ENCODE measurements around the gene CEMIP2. TPM values are rescaled to one million over a fixed set of nuclear protein-coding genes. Genes with fewer than 3 reads are reported as not detected.
A peak's percentile ranks its signal among the peaks of the same experiment; 100 is the strongest.

CEMIP2 gene
- total and polyA plus RNA-seq, 2 donors (not counting 1 experiment from before 2014, with no cell fraction given), result 35.1 to 45.6 TPM

DNA sequence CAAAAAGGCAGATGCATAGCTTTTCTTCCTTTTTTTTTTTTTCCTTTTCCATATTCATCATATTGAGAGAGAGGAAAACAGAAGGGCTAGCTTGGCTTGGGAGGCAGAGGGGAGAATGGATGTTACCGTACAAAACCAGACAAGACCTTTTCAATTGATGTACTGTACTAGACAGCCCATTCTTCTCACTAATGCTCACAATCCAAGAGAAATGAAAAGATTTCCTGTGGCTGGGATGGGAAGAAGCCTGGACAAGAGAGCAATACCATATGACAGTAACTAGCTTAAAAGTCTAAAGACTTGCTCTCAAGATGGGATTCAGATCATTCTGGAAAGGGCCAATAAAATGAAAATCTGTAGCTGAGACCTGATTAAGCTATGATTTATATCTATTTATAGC lies 3.4 kb downstream of the CEMIP2 start:
- Histone ChIP-seq H3K79me2 (ENCODE audit: control insufficient read depth, insufficient read depth, low read length) (peaks cover 61% of the 10 kb centered on the region), H3K36me3 (ENCODE audit: control insufficient read depth, insufficient read depth, low read length) (no peaks in the 10 kb centered on the region), H4K20me1 (ENCODE audit: control insufficient read depth, extremely low read depth, insufficient read depth, low read length) (no peaks in the 10 kb centered on the region), H3K4me2 (ENCODE audit: extremely low read depth, insufficient read depth, low read length) (peak overlapping the region; percentile 51), H2AFZ (ENCODE audit: low read length) (no peak overlapping the region), H3K4me1 (ENCODE audit: control insufficient read depth, extremely low read depth, insufficient read depth, low read length) (peaks cover 21% of the 10 kb centered on the region), H3K4me3 (replicated peaks in 1 of 4; ENCODE audit: control extremely low read depth in 1 of 4, insufficient read depth in 1 of 4, low read depth in 3 of 4, low read length in 4 of 4) (peak overlapping the region in 2 of 4 experiments; percentile 16 to 26), H3K27me3 (ENCODE audit: control insufficient read depth, insufficient read depth, low read length) (no peaks in the 10 kb centered on the region), H3K27ac (ENCODE audit: insufficient read depth, low read length) (no peak overlapping the region), H3K9ac (ENCODE audit: insufficient read depth, low read length) (no peak overlapping the region), H3K9me3 (ENCODE audit: control insufficient read depth, insufficient read depth, low read depth, low read length) (no peaks in the 10 kb centered on the region)
- TF ChIP-seq CTCF (conservative IDR thresholded peaks at IDR 0.05 in 1 of 2, IDR thresholded peaks at IDR 0.05 in 1 of 2; ENCODE audit: low read depth in 1 of 2, low read length in 2 of 2), result no peak
- no peak for TF ChIP-seq EZH2 (IDR thresholded peaks at IDR 0.05; ENCODE audit: low read length, missing control alignments)
- DNase-seq (ENCODE audit: low read depth in 2 of 2), result no peak

GRCh38 chr9:71764463-71764862 lies 3.9 kb downstream of the CEMIP2 start:
- no peak for TF ChIP-seq CTCF (conservative IDR thresholded peaks at IDR 0.05 in 1 of 2, IDR thresholded peaks at IDR 0.05 in 1 of 2; ENCODE audit: low read depth in 1 of 2, low read length in 2 of 2)
- TF ChIP-seq EZH2 (IDR thresholded peaks at IDR 0.05; ENCODE audit: low read length, missing control alignments), result no peak
- Histone ChIP-seq H3K4me2 (ENCODE audit: extremely low read depth, insufficient read depth, low read length) (peak overlapping the region; percentile 66), H3K9me3 (ENCODE audit: control insufficient read depth, insufficient read depth, low read depth, low read length) (no peaks in the 10 kb centered on the region), H3K79me2 (ENCODE audit: control insufficient read depth, insufficient read depth, low read length) (peaks cover 62% of the 10 kb centered on the region), H4K20me1 (ENCODE audit: control insufficient read depth, extremely low read depth, insufficient read depth, low read length) (no peaks in the 10 kb centered on the region), H3K27me3 (ENCODE audit: control insufficient read depth, insufficient read depth, low read length) (no peaks in the 10 kb centered on the region), H3K4me1 (ENCODE audit: control insufficient read depth, extremely low read depth, insufficient read depth, low read length) (peaks cover 21% of the 10 kb centered on the region), H3K4me3 (replicated peaks in 1 of 4; ENCODE audit: control extremely low read depth in 1 of 4, insufficient read depth in 1 of 4, low read depth in 3 of 4, low read length in 4 of 4) (peak overlapping the region in 2 of 4 experiments; percentile 18 to 26), H3K27ac (ENCODE audit: insufficient read depth, low read length) (peak overlapping the region; percentile 9), H3K9ac (ENCODE audit: insufficient read depth, low read length) (no peak overlapping the region), H3K36me3 (ENCODE audit: control insufficient read depth, insufficient read depth, low read length) (no peaks in the 10 kb centered on the region), H2AFZ (ENCODE audit: low read length) (no peak overlapping the region)
- DNase-seq (ENCODE audit: low read depth in 2 of 2), result no peak

GRCh38 chr9:71763832-71764231 lies 4.5 kb downstream of the CEMIP2 start:
- Histone ChIP-seq H2AFZ (ENCODE audit: low read length) (no peak overlapping the region), H3K9ac (ENCODE audit: insufficient read depth, low read length) (no peak overlapping the region), H3K9me3 (ENCODE audit: control insufficient read depth, insufficient read depth, low read depth, low read length) (no peaks in the 10 kb centered on the region), H3K27me3 (ENCODE audit: control insufficient read depth, insufficient read depth, low read length) (no peaks in the 10 kb centered on the region), H3K4me3 (replicated peaks in 1 of 4; ENCODE audit: control extremely low read depth in 1 of 4, insufficient read depth in 1 of 4, low read depth in 3 of 4, low read length in 4 of 4) (peak overlapping the region in 2 of 4 experiments; percentile 2 to 18), H3K4me2 (ENCODE audit: extremely low read depth, insufficient read depth, low read length) (peak overlapping the region; percentile 66), H4K20me1 (ENCODE audit: control insufficient read depth, extremely low read depth, insufficient read depth, low read length) (no peaks in the 10 kb centered on the region), H3K36me3 (ENCODE audit: control insufficient read depth, insufficient read depth, low read length) (no peaks in the 10 kb centered on the region), H3K79me2 (ENCODE audit: control insufficient read depth, insufficient read depth, low read length) (peaks cover 68% of the 10 kb centered on the region), H3K4me1 (ENCODE audit: control insufficient read depth, extremely low read depth, insufficient read depth, low read length) (peaks cover 21% of the 10 kb centered on the region), H3K27ac (ENCODE audit: insufficient read depth, low read length) (peak overlapping the region; percentile 35)
- DNase-seq (ENCODE audit: low read depth in 2 of 2), result peak; percentile 34 to 65
- TF ChIP-seq CTCF (conservative IDR thresholded peaks at IDR 0.05 in 1 of 2, IDR thresholded peaks at IDR 0.05 in 1 of 2; ENCODE audit: low read depth in 1 of 2, low read length in 2 of 2) (no peak), EZH2 (IDR thresholded peaks at IDR 0.05; ENCODE audit: low read length, missing control alignments) (no peak)

Measured in fibroblast of lung (primary cell).